K562 (cell line): ENCODE results near the gene PSMG3. TPM values are rescaled to one million over a fixed set of nuclear protein-coding genes. Genes with fewer than 3 reads are reported as not detected.

Experiments used
- ATAC-seq: fragments of 200-7000 bp; cut with Tn5 transposase; 3 replicates; pipeline ENCODE4 v1.9.1; 2020; ENCODE audit warnings: moderate library complexity
- BruUV-seq: library from RNA; stranded (reverse); fragments of 400-500 nt; replicated peaks from 2 replicates; lab custom pipeline; 2021; lab: Mats Ljungman, UMichigan
- CTCF ChIA-PET: fragments of 300-600 bp; formaldehyde crosslinking; extraction: SDS; loops from one replicate; lab custom pipeline; 2021; ENCODE audit warnings: low intra/inter-chr PET ratio; lab: Yijun Ruan, JAX
- POLR2A ChIA-PET: fragments of 300-600, 350-650 bp; sonication (Branson Sonifier 250); formaldehyde crosslinking; extraction: SDS; loops from one replicate; lab custom pipeline; 2021; ENCODE audit warnings: antibody characterized with exemption, inconsistent platforms; lab: Yijun Ruan, JAX
- DNase-seq, 4 experiments: peaks; one replicate each; pipeline versions ENCODE4 v3.0.0 to v3.0.0-alpha.2; 2011 to 2018; ENCODE audit warnings: low spot score in 3 of 4, mixed read lengths in 3 of 4; ENCODE audit errors: extremely low read depth in 1 of 4
- FAIRE-seq: peaks from 2 replicates; lab custom pipeline; 2011; peaks lifted over from hg19 to GRCh38; lab: Jason Lieb, UNC
- H2AFZ ChIP-seq: 2 replicates; pipeline ENCODE4 v1.6.0; 2011; ENCODE audit warnings: low read depth, low read length, control low read depth, inconsistent platforms
- H3K27ac ChIP-seq: fragments of 200-600 bp; 3 replicates; pipeline ENCODE4 v1.8.0; 2011; ENCODE audit warnings: low read depth, mild to moderate bottlenecking, control low read depth, inconsistent platforms, low read length, moderate library complexity, mixed read lengths; ENCODE audit errors: extremely low read depth
- H3K27me3 ChIP-seq, 2 experiments: fragments of 300-600 bp in 1 of 2; 2 replicates in 1 of 2; 3 replicates in 1 of 2; pipeline versions ENCODE4 v1.6.0 to v1.8.0; 2011; ENCODE audit warnings: inconsistent platforms in 2 of 2, low read length in 2 of 2, mild to moderate bottlenecking in 1 of 2, mixed read lengths in 1 of 2, moderate library complexity in 1 of 2; ENCODE audit not compliant: control insufficient read depth in 2 of 2, insufficient read depth in 2 of 2
- H3K36me3 ChIP-seq: fragments of 300-600 bp; 3 replicates; pipeline ENCODE4 v1.8.0; 2011; ENCODE audit warnings: mild to moderate bottlenecking, low read length, inconsistent platforms; ENCODE audit not compliant: control insufficient read depth, insufficient read depth
- H3K4me1 ChIP-seq, 2 experiments: fragments of 200-600 bp in 1 of 2; replicated peaks in 1 of 2; 2 replicates in 1 of 2; 3 replicates in 1 of 2; pipeline versions ENCODE4 v1.5.1 to v1.8.0; 2011; ENCODE audit warnings: inconsistent platforms in 2 of 2, low read length in 2 of 2, mild to moderate bottlenecking in 1 of 2, mixed read lengths in 1 of 2, moderate library complexity in 1 of 2; ENCODE audit not compliant: control insufficient read depth in 2 of 2, insufficient read depth in 2 of 2
- H3K4me2 ChIP-seq: 2 replicates; pipeline ENCODE4 v1.6.1; 2011; ENCODE audit warnings: low read length, control low read depth, inconsistent platforms, mixed read lengths; ENCODE audit not compliant: insufficient read depth
- H3K4me3 ChIP-seq: fragments of 200-600 bp; sonication (generic), shearing (Covaris generic); 2 replicates; pipeline ENCODE4 v1.5.1; 2016; ENCODE audit warnings: control low read depth, inconsistent platforms
- H3K79me2 ChIP-seq: fragments of 200-600 bp; 3 replicates; pipeline ENCODE4 v1.8.0; 2011; ENCODE audit warnings: low read length, inconsistent platforms; ENCODE audit not compliant: control insufficient read depth, insufficient read depth
- H3K9ac ChIP-seq, 2 experiments: 2 replicates each; pipeline versions ENCODE4 v1.6.0 to v1.6.1; 2011; ENCODE audit warnings: low read depth in 2 of 2, low read length in 2 of 2, control low read depth in 1 of 2, inconsistent platforms in 1 of 2, mild to moderate bottlenecking in 1 of 2, mixed read lengths in 1 of 2; ENCODE audit not compliant: insufficient read depth in 1 of 2
- H3K9me1 ChIP-seq: one replicate; pipeline ENCODE4 v1.6.0; 2011; ENCODE audit warnings: inconsistent platforms, mild to moderate bottlenecking, low read length, moderate library complexity; ENCODE audit not compliant: control insufficient read depth, insufficient read depth
- H3K9me3 ChIP-seq: replicated peaks from 2 replicates; pipeline ENCODE4 v1.5.1; 2011; ENCODE audit warnings: low read depth, low read length, inconsistent platforms; ENCODE audit not compliant: control insufficient read depth, insufficient read depth
- H4K20me1 ChIP-seq: replicated peaks from 2 replicates; pipeline ENCODE4 v1.6.1; 2011; ENCODE audit warnings: low read length, inconsistent platforms, mixed read lengths; ENCODE audit not compliant: control insufficient read depth, insufficient read depth
- CBFB ChIP-seq: sonication (generic); formaldehyde crosslinking; IDR thresholded peaks from 2 replicates; pipeline ENCODE4 v1.4.0; 2020; ENCODE audit warnings: mild to moderate bottlenecking, missing genetic modification reagents
- DPF2 ChIP-seq: fragments of 450-650 bp; IDR thresholded peaks from 2 replicates; pipeline ENCODE4 v1.6.1; 2016
- FOXJ2 ChIP-seq: fragments of 200-800 bp; sonication (Bioruptor generic); IDR thresholded peaks from 2 replicates; pipeline ENCODE4 v1.6.1; 2016; ENCODE audit warnings: missing genetic modification characterization, missing compliant biosample characterization
- FOXP4 ChIP-seq: sonication (generic); formaldehyde crosslinking; IDR thresholded peaks from 2 replicates; pipeline ENCODE4 v1.8.0; 2022; ENCODE audit warnings: mild to moderate bottlenecking, missing genetic modification reagents, borderline replicate concordance
- HSF4 ChIP-seq: fragments of 250-450 bp; sonication (Bioruptor Pico); IDR thresholded peaks from 2 replicates; pipeline ENCODE4 v2.1.2; 2022; ENCODE audit warnings: mild to moderate bottlenecking, moderate library complexity, borderline replicate concordance
- ILF3 ChIP-seq: fragments of 450-650 bp; IDR thresholded peaks from 2 replicates; pipeline ENCODE4 v1.6.1; 2018; ENCODE audit warnings: antibody characterized with exemption, mild to moderate bottlenecking, moderate library complexity, borderline replicate concordance
- SMARCC2 ChIP-seq: fragments of 450-650 bp; IDR thresholded peaks from 2 replicates; pipeline ENCODE4 v1.6.1; 2017; ENCODE audit warnings: antibody characterized with exemption, moderate library complexity, mild to moderate bottlenecking, low read depth
- SRSF3 ChIP-seq: fragments of 200-400 bp; formaldehyde crosslinking; IDR thresholded peaks from 2 replicates; pipeline ENCODE4 v1.6.1; 2016; ENCODE audit warnings: mild to moderate bottlenecking, low read length, moderate library complexity; ENCODE audit not compliant: insufficient read depth
- TOE1 ChIP-seq, 2 experiments: fragments of 450-650 bp in 1 of 2; sonication (generic) in 1 of 2; formaldehyde crosslinking in 1 of 2; IDR thresholded peaks; 2 replicates each; pipeline versions ENCODE4 v1.7.1 to v1.8.0; 2016 to 2022; ENCODE audit warnings: borderline replicate concordance in 2 of 2, mild to moderate bottlenecking in 2 of 2, antibody characterized with exemption in 1 of 2, inconsistent platforms in 1 of 2, low read depth in 1 of 2, missing genetic modification reagents in 1 of 2, moderate library complexity in 1 of 2
- ZNF436 ChIP-seq: fragments of 250-450, 450-650 bp; sonication (Bioruptor Pico); formaldehyde crosslinking; IDR thresholded peaks from 2 replicates; pipeline ENCODE4 v1.7.0; 2020; ENCODE audit warnings: mild to moderate bottlenecking
- WGBS: fragments of 100-300 bp; shearing (Covaris generic); methylation state at CpG from one replicate; pipeline ENCODE4 v1.1.6; 2016; ENCODE audit warnings: low coverage, mixed read lengths; ENCODE audit not compliant: insufficient coverage; ENCODE audit errors: missing lambda C conversion rate; 5-methylcytosine and 5-hydroxymethylcytosine counted together
- in situ Hi-C: fragments of 300-500 bp; cut with MboI; formaldehyde crosslinking; loops from 4 replicates; pipeline ENCODE4 v1.15.0; 2018; ENCODE audit warnings: inconsistent platforms, mixed read lengths
- intact Hi-C: fragments of 100-400 bp; cut with micrococcal nuclease; formaldehyde crosslinking; loops from 2 replicates; pipeline ENCODE4 v1.14.2; 2022
- polyA plus RNA-seq, 8 experiments: library from polyadenylated mRNA; depleted of rRNA in 4 of 8; stranded (reverse) in 5 of 8; unstranded in 3 of 8; fragments of >200 nt; fragmentation: Nextera tagmentation in 2 of 8; fragmentation: Illumina TruSeq in 1 of 8; extraction: Ambion mirVana in 2 of 8; extraction: Trizol in 1 of 8; gene quantifications; 2 replicates each; pipeline versions ENCODE4 v1.2.1 to v1.2.3, GENCODE V29; 2011 to 2014; ENCODE audit warnings: inconsistent platforms in 1 of 8, missing spikeins in 1 of 8
- total RNA-seq, 7 experiments: library from RNA; depleted of rRNA in 6 of 7; stranded (reverse); fragments of >200 nt in 6 of 7; fragmentation: Illumina TruSeq in 2 of 7; extraction: Trizol in 2 of 7; gene quantifications; 2 replicates each; pipeline versions ENCODE4 v1.2.1 to v1.2.3, GENCODE V29; 2011 to 2021; ENCODE audit warnings: low replicate concordance in 1 of 7
- TF ChIP-seq, protein P1 (sequence below), 2 experiments: IDR thresholded peaks; 2 replicates each; pipeline ENCODE4 v1.6.1; 2011; ENCODE audit warnings: borderline replicate concordance in 1 of 2, control low read depth in 1 of 2, low read depth in 1 of 2, low read length in 1 of 2, mild to moderate bottlenecking in 1 of 2, mixed read lengths in 1 of 2, moderate library complexity in 1 of 2; ENCODE audit not compliant: insufficient read depth in 1 of 2, insufficient read length in 1 of 2, poor library complexity in 1 of 2, severe bottlenecking in 1 of 2; ENCODE audit errors: extremely low read depth in 1 of 2
- TF ChIP-seq, protein P2 (sequence below): fragments of 250-450 bp; sonication (Bioruptor Pico); IDR thresholded peaks from 2 replicates; pipeline ENCODE4 v1.5.0; 2021; ENCODE audit warnings: mild to moderate bottlenecking, borderline replicate concordance

Gene PSMG3
- total and polyA plus RNA-seq, 9 of the 15 experiments (the other 6 are each of a cell fraction or from before 2014, with no cell fraction given) = 34.8 to 122 (median 80.1) TPM

GRCh38 chr7:1562116-1562515, 7.7 kb downstream of the PSMG3 start:
- Histone ChIP-seq H3K4me3 (no peak overlapping the region), H3K27me3 (no peaks in the 10 kb centered on the region), H3K9me3 (no peaks in the 10 kb centered on the region), H3K4me1 (peaks cover 5 to 69% of the 10 kb centered on the region in 2 experiments; a peak in 4 of 5 replicates), H3K79me2 (peaks cover 4% of the 10 kb centered on the region; the same call in 1 of the 3 replicates), H4K20me1 (no peaks in the 10 kb centered on the region), H3K9ac (peak overlapping the region in 1 of 2 experiments; percentile 69; a peak in 2 of 4 replicates), H3K9me1 (no peaks in the 10 kb centered on the region), H3K4me2 (no peak overlapping the region), H2AFZ (no peak overlapping the region), H3K27ac (no peak overlapping the region), H3K36me3 (peaks cover 19% of the 10 kb centered on the region; the same call in 2 of the 3 replicates)
- no peak for DNase-seq
- in situ Hi-C loops = no loop called here
- 57% methylated on average over 16 of the region's 16 CpGs for WGBS
- ChIA-PET CTCF (no interaction called here), POLR2A (interaction anchor here (0.6 to 1.4 kb wide), 6 partner anchors 8 to 687 kb away, joined by 3 to 6 read pairs (median 3); no protein-coding TSS in a partner anchor)
- BruUV-seq = no TSS peak
- intact Hi-C loops = no loop called here
- FAIRE-seq = no peak
- no peak for ATAC-seq
- TF ChIP-seq CBFB (CRISPR knock-in tag) (no peak), ILF3 (no peak), TOE1 (IDR thresholded peaks at IDR 0.05; ENCODE audit: borderline replicate concordance) (no peak), TOE1 (CRISPR knock-in tag; IDR thresholded peaks at IDR 0.05; ENCODE audit: borderline replicate concordance, low read depth) (no peak), SRSF3 (no peak), SMARCC2 (no peak), FOXP4 (CRISPR knock-in tag) (no peak), FOXJ2 (tag) (no peak), DPF2 (no peak), HSF4 (no peak), ZNF436 (CRISPR knock-in tag) (no peak)
- TF ChIP-seq, protein P1, sequence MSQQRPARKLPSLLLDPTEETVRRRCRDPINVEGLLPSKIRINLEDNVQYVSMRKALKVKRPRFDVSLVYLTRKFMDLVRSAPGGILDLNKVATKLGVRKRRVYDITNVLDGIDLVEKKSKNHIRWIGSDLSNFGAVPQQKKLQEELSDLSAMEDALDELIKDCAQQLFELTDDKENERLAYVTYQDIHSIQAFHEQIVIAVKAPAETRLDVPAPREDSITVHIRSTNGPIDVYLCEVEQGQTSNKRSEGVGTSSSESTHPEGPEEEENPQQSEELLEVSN (IDR thresholded peaks at IDR 0.05; ENCODE audit: borderline replicate concordance in 1 of 2, extremely low read depth in 1 of 2, insufficient read depth in 1 of 2, insufficient read length in 1 of 2, low read depth in 1 of 2, low read length in 1 of 2, poor library complexity in 1 of 2, severe bottlenecking in 1 of 2) = peak in 1 of 2 experiments; percentile 34
- TF ChIP-seq, protein P2, sequence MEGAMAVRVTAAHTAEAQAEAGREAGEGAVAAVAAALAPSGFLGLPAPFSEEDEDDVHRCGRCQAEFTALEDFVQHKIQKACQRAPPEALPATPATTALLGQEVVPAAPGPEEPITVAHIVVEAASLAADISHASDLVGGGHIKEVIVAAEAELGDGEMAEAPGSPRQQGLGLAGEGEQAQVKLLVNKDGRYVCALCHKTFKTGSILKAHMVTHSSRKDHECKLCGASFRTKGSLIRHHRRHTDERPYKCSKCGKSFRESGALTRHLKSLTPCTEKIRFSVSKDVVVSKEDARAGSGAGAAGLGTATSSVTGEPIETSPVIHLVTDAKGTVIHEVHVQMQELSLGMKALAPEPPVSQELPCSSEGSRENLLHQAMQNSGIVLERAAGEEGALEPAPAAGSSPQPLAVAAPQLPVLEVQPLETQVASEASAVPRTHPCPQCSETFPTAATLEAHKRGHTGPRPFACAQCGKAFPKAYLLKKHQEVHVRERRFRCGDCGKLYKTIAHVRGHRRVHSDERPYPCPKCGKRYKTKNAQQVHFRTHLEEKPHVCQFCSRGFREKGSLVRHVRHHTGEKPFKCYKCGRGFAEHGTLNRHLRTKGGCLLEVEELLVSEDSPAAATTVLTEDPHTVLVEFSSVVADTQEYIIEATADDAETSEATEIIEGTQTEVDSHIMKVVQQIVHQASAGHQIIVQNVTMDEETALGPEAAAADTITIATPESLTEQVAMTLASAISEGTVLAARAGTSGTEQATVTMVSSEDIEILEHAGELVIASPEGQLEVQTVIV (CRISPR knock-in tag) = no peak
